Cardiac septum (tissue), 1 donor: ENCODE data around the gene PPFIBP2. TPM values are rescaled to one million over a fixed set of nuclear protein-coding genes. Genes with fewer than 3 reads are reported as not detected.

Experiments
- DNase-seq: peaks from one replicate; pipeline ENCODE4 v3.0.0-alpha.2; 2020; ENCODE audit warnings: low spot score
- intact Hi-C: fragments of 100-400 bp; cut with DNase I; formaldehyde crosslinking; loops from one replicate; pipeline ENCODE4 v1.14.0; 2022
- total RNA-seq: library from RNA; stranded (reverse); fragmentation: NEBNext Ultra II Directional; extraction: Animal tissue kit (Norgen Biotek cat#: 25700); gene quantifications from one replicate; pipeline ENCODE4 v1.2.1, GENCODE V29; 2021
- donor health status: DM: no; HTN: no; CAD: no.

The PPFIBP2 gene
- total RNA-seq, 1 donor from 2014 or later: 14.9 TPM

DNA sequence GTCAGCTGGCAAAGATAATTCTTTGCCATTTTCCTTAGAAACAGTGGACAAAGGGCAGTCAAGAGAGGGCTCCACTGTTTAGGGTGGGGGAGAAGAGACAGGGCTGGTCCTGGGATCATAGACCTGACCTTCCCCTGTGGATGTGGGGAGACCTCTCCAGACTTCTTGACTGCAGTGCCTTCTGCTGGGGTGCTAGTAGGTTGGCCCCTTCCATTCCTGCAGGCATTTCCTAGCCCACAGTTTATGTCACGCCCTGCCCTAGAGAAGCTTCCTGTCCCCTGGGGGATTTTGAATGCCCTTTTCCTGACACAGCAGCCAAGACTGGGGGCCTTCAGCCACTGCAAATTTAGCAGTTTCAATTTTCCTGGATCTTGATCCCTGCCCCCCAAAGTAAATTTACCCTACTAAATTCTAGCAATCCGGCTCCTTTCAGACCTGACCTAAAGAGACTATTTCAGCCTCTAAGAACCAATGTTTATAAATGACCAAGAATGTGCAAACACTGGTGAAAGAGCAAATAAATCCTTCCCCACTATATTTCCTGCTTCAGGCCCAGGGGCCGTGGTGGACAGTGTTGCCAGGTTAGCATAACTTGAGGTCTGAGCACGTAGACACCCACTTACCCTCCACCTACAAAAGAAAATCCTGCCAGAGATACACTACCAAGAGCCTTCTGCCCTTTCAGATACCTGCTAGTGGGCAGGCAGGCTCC, 58.4 kb downstream of the PPFIBP2 start:
- intact Hi-C loops: no loop called here
- no peak for DNase-seq

DNA sequence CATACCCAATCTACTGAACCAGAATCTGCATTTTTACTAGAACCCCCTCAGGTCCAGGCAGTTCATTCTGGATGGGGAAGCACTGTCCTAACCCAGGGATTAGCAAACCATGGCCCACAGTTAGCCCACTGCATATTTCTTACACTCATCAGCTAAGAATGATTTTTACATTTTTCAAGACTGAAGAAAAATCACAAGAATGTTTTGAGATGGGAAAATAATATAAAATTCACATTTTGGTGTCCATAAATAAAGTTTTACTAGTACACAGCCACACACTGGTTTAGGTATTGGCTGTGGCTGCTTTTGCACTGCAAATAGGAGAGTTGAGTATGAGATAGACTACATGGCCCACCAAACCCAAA, 59.4 kb downstream of the PPFIBP2 start:
- intact Hi-C loops: no loop called here
- DNase-seq: no peak

DNA sequence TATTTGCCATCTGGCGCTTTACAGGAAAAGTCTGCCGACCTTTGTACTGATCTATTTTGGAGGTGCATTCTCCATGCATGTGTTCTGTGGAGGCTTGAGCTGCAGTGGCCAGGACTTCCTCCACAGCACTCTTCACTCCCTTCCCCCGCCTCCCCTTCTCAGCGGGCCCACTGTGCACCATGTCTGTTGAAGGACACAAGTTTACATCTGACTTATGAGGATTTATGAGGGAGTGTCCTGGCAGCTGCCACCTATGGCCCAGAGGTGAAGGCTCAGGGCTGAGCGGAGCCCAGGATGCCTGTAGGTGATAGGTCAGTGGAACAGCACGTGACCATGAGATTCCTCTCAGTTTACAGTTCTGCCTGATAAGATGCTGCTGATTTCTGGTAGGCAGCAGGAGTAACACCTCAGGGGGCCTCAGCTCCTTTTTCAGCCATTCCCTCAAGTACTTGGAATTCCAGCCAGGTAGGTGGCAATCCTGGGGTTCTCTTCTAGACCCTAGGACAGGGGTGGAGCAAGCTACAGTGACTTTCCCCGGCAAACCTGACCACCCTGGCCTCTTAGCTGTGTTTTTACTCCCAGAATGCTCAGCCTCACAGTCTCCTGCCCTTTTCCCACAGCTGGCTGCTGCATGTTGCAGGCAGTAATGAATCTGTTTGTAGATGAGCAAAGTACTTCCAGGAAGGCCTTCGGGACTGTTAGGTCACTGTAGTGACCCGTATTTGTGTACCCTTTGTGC, 59.9 kb downstream of the PPFIBP2 start:
- intact Hi-C loops: no loop called here
- DNase-seq: no peak

DNA sequence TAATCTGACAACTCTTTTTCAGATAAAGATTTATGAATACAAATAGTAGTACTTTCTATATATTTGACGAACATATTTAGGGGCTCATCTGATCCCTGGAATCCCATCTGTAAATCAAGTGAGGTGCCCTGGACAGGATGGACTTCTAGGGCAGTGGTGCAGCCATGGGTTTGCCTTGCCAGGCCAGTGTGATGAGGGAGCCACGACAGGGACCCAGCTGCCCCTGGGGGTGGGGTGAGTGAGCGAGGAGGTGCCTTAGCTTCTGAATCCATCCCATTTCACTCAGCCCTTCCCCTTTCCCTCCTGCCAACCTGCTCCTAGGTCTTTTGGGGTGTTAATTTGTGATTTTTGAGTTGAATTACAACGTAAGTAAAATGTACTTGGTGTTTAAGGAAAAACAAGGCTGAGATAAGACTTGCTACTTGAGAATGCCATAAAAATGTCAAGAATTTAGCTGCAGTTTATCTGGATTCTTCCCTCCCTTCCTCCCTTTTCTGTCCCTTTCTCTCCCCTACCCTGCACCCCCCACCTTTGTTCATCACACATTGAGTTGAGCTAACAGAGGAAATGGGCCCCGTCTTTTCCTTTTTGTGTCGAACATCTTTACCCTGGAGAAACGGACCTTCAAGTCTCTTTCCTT, 60.8 kb downstream of the PPFIBP2 start:
- no peak for DNase-seq
- intact Hi-C loops: no loop called here

DNA sequence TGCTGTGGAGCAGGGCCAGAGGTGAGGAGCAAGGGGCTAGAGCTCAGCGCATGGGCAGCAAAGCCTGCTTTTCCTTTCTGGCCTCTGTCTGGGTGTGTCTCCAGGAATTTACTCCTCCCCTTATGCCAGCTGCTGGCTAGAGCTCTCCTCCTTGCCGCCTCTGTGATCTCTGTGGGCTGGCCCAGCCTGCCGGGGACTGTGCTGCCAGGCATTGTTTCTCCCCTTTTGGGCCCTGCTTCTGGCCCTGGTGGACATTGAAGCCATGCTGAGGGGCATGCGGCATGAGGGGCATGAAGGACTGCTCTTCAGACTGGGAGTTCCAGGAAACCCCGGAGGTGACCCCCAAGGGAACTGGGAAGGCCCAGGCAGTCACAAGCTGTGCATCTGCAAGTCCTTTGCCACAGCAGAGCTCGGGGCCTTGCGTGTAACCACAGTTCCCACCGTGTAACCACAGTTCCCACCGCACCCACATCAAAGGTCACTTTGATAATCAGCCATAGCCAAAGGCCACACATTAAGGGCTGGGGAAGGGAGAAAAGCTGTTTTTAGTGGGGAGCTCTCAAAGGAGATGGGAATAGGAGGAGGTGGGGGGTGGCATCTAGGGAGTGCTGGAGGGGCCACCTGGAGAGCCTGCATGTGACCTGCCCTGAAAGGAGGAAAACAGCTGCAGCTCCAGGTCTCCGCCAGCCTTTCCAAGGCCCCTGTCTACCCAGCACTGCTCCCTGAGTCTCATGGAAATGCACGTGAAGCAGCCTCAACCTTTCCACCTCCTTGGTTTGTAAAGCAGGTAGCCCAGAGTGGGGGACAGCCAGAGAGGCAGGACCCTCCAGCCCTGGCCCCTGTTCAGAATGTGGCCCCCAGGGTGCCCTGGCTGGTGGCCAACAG, 62.3 kb downstream of the PPFIBP2 start:
- no peak for DNase-seq
- intact Hi-C loops: loop anchor here (2.0 kb wide), 1 partner anchor 63 kb away; the partner anchor contains the start of gene PPFIBP2

DNA sequence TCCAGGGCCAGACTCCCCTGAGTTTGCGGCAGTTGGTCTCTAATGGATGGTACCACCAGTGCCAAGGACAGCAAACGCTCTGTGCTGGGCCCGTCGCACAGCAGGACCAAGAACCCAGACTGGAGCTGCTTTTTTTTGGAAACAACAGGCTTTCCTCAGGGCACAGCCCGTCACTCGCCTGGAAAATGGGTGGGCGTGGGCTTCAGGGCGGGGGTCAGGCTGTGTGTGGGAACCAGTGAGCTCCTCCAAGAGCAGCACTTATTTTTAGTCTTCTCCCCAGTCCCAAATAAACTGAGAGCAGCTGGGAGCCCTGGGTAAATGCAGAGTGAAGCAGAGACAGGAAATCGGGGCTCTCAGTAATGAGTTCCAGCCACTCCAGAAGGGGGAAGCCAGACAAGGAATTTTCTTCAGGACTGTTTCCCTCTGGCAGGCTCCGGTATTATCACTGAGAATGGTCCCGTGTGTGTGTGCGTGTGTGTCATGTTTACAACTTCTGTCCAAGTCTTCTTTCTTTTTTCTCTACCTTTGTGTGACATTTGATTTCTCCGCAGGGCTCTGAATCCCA, 63.0 kb downstream of the PPFIBP2 start:
- no peak for DNase-seq

DNA sequence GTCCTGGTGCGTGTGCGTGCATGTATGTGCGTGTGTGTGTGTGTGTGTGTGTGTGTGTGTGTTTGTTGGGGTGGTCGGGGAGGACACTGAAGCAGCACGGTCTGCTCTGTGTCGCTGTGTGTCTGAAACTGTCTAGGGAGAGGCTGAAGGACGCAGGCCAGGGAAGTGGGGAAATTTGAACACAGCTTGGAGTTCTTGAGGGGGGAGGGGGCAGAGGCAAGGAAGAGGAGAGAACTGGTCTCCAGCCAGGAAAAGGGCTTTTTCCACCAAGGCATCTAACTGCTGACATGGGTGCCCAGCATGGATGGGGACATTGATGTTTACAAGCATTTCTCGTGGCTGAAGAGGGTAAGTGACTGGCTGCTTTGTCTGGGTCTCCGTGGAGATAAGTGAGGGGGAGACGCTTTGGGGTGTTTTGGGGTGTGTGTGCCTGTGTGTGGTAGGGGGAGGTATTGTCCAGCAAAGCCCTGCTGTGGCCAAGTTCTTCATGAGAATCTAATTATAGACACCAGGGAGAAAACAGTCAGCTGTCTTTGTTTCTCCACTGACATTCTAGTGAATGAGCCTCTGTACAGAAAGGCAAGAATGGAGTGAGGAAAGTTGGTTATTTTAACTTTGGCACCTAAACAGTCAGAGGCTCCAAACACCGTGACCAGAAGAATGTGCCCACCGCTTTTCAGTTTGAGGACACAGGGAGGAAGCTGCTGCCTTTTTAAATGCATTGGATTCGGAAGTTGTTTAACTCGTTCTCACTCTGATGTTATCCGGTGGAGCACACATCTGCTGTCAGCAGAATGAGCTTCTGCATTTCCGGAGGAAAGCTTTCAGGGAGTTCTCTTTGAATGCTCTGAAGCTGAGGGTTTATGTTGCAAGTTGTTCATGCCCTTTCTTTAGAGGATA, 63.7 kb downstream of the PPFIBP2 start:
- no peak for DNase-seq
- intact Hi-C loops: loop anchor here (2.0 kb wide), 1 partner anchor 65 kb away; the partner anchor contains the start of gene PPFIBP2

More for the DNA sequence above, 63.0 kb downstream of the PPFIBP2 start:
- intact Hi-C loops: loop anchor here (2.0 kb wide), 1 partner anchor 64 kb away; the partner anchor contains the start of gene PPFIBP2

DNA sequence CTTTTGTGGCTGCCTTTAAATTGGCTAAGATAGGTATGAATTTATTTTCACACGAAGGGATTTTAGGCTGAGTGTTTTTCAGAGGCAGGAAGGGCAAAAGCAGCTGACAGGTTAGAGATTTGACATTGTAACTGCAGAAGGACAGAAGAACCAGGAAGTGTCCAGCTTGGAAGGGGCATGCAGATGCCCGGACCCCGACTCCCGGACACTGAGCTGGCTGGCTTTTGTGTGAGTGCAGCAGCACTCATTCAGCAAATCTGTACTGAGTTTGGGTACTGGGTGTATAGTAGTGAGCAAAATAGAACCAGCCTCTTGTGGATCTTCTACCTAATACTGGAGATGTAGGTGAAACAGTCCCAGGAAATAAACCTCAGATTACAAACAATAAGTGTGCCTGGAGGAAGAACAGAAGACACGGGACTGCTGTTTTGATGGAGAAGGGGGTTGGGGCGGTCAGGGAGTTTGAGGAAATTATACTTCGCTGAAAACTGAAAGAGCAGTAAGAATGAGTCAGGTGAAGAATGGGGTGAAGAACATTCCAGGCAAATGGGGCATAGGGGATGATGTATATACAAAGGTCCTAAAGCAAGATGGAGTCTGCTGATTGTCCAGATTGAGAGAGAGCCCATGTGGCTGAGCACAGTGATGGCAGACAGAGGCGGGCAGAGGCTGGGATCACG, 64.6 kb downstream of the PPFIBP2 start:
- intact Hi-C loops: no loop called here
- DNase-seq: no peak

DNA sequence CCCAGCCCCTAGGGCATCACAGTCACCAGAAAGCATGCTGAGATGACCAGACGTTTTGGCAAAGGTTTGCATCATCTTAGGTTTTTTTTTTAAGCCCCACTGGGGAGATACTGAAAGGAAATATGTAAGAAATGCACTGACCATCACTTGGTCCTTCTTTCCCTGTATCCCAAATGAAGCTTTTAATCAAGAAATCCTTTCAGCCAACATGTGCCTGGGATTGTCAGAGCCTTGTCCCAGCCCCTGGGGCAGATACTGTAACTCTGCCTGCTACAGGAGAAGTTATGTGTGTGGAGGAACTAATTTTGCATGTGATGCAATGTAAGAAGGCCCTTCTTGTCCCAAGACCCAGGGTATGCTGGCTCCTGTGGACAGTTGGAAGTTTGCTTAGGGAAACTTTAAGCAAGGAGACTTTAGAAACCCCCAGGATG, 65.6 kb downstream of the PPFIBP2 start:
- intact Hi-C loops: no loop called here
- DNase-seq: no peak

DNA sequence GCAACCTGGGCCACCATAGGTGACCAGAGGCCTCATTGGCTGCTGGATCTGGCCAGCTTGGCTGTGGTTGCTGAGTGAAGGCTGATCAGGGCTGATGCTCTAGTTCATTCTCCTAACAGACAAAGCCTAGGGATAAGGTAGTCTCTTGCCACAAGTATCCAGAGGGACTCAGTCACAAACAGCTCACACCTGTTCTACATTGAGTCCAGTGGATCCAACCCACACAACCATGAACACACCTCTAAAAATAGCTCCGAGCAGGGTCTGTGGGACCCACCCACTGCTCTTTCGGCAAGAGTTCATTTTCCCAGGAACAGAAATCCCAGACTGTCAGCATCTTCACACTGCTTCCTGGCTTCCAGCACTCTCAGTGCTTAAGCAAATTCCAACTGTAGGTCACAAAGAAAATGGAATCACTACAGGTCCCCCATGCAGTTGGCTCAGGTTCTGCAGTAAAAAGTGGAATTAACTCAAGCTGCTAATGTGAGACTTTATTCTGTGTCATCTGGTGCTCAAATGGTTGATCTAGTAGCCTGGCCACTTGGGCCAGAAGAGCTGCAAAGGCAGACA, 67.3 kb downstream of the PPFIBP2 start:
- intact Hi-C loops: loop anchor here (5.0 kb wide), 1 partner anchor 56 kb away; no protein-coding TSS in a partner anchor
- DNase-seq: no peak

DNA sequence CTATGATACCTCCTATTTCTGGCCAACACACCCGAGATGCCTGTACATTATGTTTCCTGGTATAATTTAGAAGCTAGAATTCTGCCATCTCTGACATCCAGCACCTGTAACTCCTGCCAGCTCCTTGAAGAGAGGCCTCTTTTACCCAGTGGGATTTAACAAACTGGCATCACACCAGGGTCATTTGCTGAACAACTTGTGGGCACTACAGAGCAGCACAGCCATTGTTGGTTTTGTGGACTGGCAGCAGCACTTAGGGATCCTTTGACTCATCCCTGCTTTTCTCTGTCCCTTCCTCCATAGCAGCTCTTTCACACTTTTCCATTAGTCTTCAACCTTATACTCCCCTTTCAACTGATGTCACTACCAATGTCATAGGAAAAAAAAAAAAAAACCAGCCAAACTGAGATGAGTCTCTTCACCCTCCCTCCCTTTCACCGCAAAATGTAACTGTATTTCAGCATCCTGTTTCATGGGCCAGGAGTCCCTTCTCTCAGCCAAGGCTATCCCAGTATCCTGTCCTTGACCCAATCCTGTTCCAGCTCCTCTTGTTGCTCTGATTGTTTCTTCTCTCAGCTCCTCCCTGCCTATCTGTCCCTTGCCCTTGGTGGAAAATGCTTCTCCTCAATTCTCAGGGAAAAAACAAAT, 68.7 kb downstream of the PPFIBP2 start:
- DNase-seq: no peak
- intact Hi-C loops: loop anchor here (5.0 kb wide), 1 partner anchor 55 kb away; no protein-coding TSS in a partner anchor

DNA sequence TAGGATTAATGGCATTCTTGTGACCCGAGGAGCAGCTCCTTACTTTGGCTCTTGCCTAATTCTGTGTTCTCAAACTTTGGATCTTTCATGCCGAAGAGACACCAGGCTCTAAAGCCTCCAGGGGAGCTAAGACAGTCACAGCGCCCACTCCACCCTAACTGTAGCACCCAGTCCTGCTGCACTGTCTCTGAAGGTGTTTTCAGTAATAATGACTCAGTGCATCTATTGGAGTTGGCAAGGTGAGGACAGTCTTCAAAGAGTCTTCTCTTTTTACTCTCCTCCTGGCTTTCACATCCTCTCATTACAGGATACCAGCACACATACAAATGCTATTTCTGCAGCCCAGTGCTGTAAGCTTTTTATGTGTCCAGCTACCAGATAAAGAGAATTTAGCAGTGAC, 69.4 kb downstream of the PPFIBP2 start:
- no peak for DNase-seq

DNA sequence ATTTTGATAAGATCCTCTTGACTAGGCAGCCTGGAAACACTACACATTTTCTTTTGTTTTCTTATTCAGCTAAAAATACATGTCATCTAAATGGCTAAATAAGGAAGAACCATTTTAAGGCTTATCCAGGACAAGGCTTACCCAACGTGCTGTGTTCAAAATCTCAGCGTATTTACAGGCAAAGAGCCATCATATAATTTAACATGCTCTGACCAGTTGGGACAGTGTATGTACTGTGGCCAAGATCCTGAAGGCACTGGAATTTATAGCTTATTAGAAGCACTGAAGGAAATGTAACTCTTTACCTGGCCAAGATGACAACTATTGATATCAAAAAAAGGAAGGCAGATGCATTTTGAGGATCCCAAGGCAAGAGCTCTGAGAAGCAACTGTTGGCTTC, 71.1 kb downstream of the PPFIBP2 start:
- DNase-seq: no peak
- intact Hi-C loops: loop anchor here (5.0 kb wide), 1 partner anchor 52 kb away; no protein-coding TSS in a partner anchor

More for the DNA sequence above, 69.4 kb downstream of the PPFIBP2 start:
- intact Hi-C loops: loop anchor here (5.0 kb wide), 1 partner anchor 54 kb away; no protein-coding TSS in a partner anchor

DNA sequence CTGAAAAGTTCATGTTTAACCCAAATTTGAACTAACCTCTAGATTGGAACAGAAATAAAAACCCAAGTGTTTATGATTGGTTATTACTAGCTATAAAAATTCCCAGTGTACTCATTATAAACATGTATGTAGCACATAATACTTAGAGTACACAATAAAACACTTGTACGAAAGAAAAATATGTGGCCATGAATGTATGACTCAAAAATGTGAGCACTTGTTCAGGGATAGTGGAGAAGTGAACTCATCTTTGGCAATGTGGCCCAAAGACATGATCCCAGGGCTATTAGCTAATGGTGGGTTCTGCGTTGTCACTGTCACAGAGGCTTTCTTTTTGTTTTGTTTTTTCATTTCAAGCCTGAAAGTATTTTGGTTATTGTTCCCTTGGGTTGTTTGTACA, 72.0 kb downstream of the PPFIBP2 start:
- DNase-seq: no peak
- intact Hi-C loops: no loop called here

DNA sequence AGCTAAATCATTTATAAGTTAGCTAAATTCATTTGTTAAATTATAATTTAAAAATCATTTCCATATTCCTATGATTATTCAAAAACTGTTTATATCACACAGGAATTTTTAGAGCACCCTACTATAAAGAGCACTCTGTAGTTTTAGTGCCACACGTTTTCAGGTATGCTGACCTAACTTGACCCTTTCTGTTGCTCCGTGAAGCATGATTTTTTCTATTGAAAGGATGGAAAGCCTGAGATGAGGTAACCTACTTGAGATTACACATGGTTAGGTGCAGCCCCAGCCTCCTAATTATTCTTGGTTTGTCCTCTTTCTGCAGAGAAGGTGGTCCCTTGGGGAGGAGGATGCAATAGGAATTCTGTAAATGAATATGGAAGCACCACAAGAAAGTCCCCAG, 72.6 kb downstream of the PPFIBP2 start:
- no peak for DNase-seq
- intact Hi-C loops: no loop called here

DNA sequence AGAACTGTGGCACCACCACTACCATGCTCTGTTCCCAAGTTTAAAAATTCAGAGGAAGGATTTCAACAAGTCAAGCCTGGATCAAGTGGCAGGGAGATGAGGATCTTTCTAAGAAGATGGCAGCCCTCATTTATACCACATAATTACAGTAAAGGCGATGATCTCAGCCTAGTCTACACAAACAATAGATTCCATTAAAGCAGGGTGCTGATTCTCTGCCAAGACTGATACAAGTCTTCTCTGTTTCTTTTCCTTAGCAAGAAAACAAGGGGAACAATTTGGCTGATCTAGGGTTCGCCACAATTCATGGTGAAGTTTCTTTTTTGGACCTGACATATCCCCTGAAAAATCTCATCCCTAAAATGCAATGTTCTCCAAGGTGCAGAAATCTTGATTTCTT, 73.9 kb downstream of the PPFIBP2 start:
- intact Hi-C loops: no loop called here
- no peak for DNase-seq

DNA sequence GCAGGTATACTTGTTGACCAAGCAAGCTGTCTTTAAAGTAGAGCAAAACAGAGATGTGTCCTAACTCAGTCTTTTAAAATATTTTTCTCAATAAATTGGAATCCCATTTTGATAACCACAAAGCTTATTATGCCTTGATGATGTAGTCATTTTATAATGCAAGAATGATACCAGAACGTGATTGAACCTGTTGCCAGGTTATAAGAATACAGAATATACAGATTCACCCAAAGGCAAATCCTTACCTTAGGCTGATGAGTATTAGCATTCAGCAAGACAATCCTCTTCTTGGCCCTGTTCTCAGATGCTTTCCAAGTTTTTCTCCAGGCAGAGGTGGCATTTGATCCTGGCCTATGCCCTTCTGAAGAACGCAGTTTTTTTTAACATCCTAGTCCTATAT, 76.1 kb downstream of the PPFIBP2 start:
- intact Hi-C loops: no loop called here
- DNase-seq: no peak
